HG02610 (cell line): ENCODE results near the gene OR8K3.

Experiments used
- ATAC-seq: cut with Tn5 transposase; IDR thresholded peaks from one replicate; pipeline ENCODE4 v1.9.1; 2021; ENCODE audit warnings: mild to moderate bottlenecking, moderate library complexity; ENCODE audit not compliant: unreplicated experiment

OR8K3 gene

GRCh38 chr11:56314844-56315243 is at the start of gene OR8K3:
OR8K3 (plus strand) TSS chr11:56315144; CDS start chr11:56318307, 3,163 bp downstream.
- ATAC-seq, result no peak

- ATAC-seq, result no peak
Measured at GRCh38 chr11:56271092-56271491, 43.9 kb upstream of the OR8K3 start.

GRCh38 chr11:56273854-56274253 is 41.1 kb upstream of the OR8K3 start, which contains the start of gene OR5T1:
OR5T1 (plus strand) TSS chr11:56274154; CDS start chr11:56275639, 1,485 bp downstream.
- ATAC-seq, result no peak

GRCh38 chr11:56292154-56292553 is 22.8 kb upstream of the OR8K3 start, which contains the start of gene OR8H1:
OR8H1 (minus strand) TSS chr11:56292254; CDS start chr11:56291062, 1,192 bp downstream.
- no peak for ATAC-seq

- ATAC-seq, result no peak
Measured at GRCh38 chr11:56296898-56297297, 18.0 kb upstream of the OR8K3 start.

GRCh38 chr11:56307836-56308235 is 7.1 kb upstream of the OR8K3 start:
- ATAC-seq, result no peak

- no peak for ATAC-seq
Measured at GRCh38 chr11:56331861-56332491, 17.0 kb downstream of the OR8K3 start.

GRCh38 chr11:56333156-56333555 is 18.2 kb downstream of the OR8K3 start:
- no peak for ATAC-seq

GRCh38 chr11:56340289-56340688 is 25.3 kb downstream of the OR8K3 start:
- ATAC-seq, result no peak

- no peak for ATAC-seq
Measured at GRCh38 chr11:56345739-56346138, 30.8 kb downstream of the OR8K3 start, which contains the start of gene OR8K1. OR8K1 (plus strand) TSS chr11:56346039; CDS start chr11:56346039, 0 bp downstream.

- ATAC-seq, result no peak
Measured at GRCh38 chr11:56353991-56354390, 39.0 kb downstream of the OR8K3 start, which contains the start of gene OR8J1. OR8J1 (plus strand) TSS chr11:56354291; CDS start chr11:56360247, 5,956 bp downstream.
